Progenitor cell of endocrine pancreas (in vitro differentiated cells): ENCODE results near the gene IL22RA1. TPM values are rescaled to one million over a fixed set of nuclear protein-coding genes. Genes with fewer than 3 reads are reported as not detected.

Experiments
- DNase-seq: peaks from one replicate; pipeline ENCODE4 v3.0.0; 2021; ENCODE audit warnings: low spot score; ENCODE audit not compliant: unreplicated experiment
- H3K27ac Mint-ChIP-seq: 2 replicates; pipeline ENCODE4 v1.8.0; 2021; ENCODE audit warnings: mild to moderate bottlenecking, moderate library complexity, mixed read lengths
- H3K27me3 Mint-ChIP-seq: 2 replicates; pipeline ENCODE4 v1.8.0; 2021; ENCODE audit warnings: mixed read lengths
- H3K36me3 Mint-ChIP-seq: 2 replicates; pipeline ENCODE4 v1.8.0; 2022; ENCODE audit warnings: mixed read lengths; ENCODE audit not compliant: insufficient read depth
- H3K4me1 Mint-ChIP-seq: 2 replicates; pipeline ENCODE4 v1.8.0; 2021; ENCODE audit warnings: low read depth, mixed read lengths
- H3K4me3 Mint-ChIP-seq: 2 replicates; pipeline ENCODE4 v1.8.0; 2021; ENCODE audit warnings: low read depth, mild to moderate bottlenecking, moderate library complexity, mixed read lengths
- H3K9me3 Mint-ChIP-seq: 2 replicates; pipeline ENCODE4 v1.8.0; 2021; ENCODE audit warnings: low read depth, mixed read lengths
- CTCF ChIP-seq: fragments of 200-600 bp; sonication (generic); IDR thresholded peaks from one replicate; pipeline ENCODE4 v1.5.0; 2021; ENCODE audit warnings: antibody characterized with exemption, mild to moderate bottlenecking; ENCODE audit not compliant: unreplicated experiment
- total RNA-seq: library from RNA; stranded (reverse); gene quantifications from 2 replicates; pipeline ENCODE4 v1.2.1, GENCODE V29; 2021

The IL22RA1 gene
- total RNA-seq, 1 donor from 2014 or later = 0.26 TPM

GRCh38 chr1:24161270-24161669 is 18.3 kb upstream of the IL22RA1 start:
- Mint-ChIP-seq H3K27me3 (no peaks in the 10 kb centered on the region), H3K36me3 (peaks cover 23% of the 10 kb centered on the region), H3K4me3 (no peak overlapping the region), H3K27ac (peak overlapping the region; percentile 33), H3K9me3 (no peaks in the 10 kb centered on the region), H3K4me1 (no peaks in the 10 kb centered on the region)
- no peak for TF ChIP-seq CTCF
- DNase-seq = no peak

GRCh38 chr1:24159366-24159765 is 16.4 kb upstream of the IL22RA1 start:
- Mint-ChIP-seq H3K4me3 (no peak overlapping the region), H3K27ac (peak overlapping the region; percentile 84), H3K4me1 (peaks cover 4% of the 10 kb centered on the region), H3K27me3 (no peaks in the 10 kb centered on the region), H3K36me3 (peaks cover 18% of the 10 kb centered on the region), H3K9me3 (no peaks in the 10 kb centered on the region)
- no peak for TF ChIP-seq CTCF
- DNase-seq = no peak

GRCh38 chr1:24157918-24158481 is 15.1 kb upstream of the IL22RA1 start:
- Mint-ChIP-seq H3K4me1 (peaks cover 14% of the 10 kb centered on the region), H3K27me3 (no peaks in the 10 kb centered on the region), H3K4me3 (no peak overlapping the region), H3K36me3 (peaks cover 17% of the 10 kb centered on the region), H3K27ac (no peak overlapping the region), H3K9me3 (no peaks in the 10 kb centered on the region)
- no peak for DNase-seq
- TF ChIP-seq CTCF = no peak

GRCh38 chr1:24156542-24157260 is 13.8 kb upstream of the IL22RA1 start:
- Mint-ChIP-seq H3K27me3 (no peaks in the 10 kb centered on the region), H3K9me3 (no peaks in the 10 kb centered on the region), H3K4me3 (no peak overlapping the region), H3K27ac (no peak overlapping the region), H3K36me3 (peaks cover 16% of the 10 kb centered on the region), H3K4me1 (peaks cover 22% of the 10 kb centered on the region)
- TF ChIP-seq CTCF = no peak
- DNase-seq = no peak

GRCh38 chr1:24155011-24155782 is 12.3 kb upstream of the IL22RA1 start:
- DNase-seq = no peak
- Mint-ChIP-seq H3K27me3 (no peaks in the 10 kb centered on the region), H3K36me3 (peaks cover 16% of the 10 kb centered on the region), H3K9me3 (no peaks in the 10 kb centered on the region), H3K27ac (peak overlapping the region; percentile 33), H3K4me3 (no peak overlapping the region), H3K4me1 (peaks cover 35% of the 10 kb centered on the region)
- TF ChIP-seq CTCF = peak; percentile 49
